Calu3 (cell line): ENCODE data around the gene AP2B1. TPM values are rescaled to one million over a fixed set of nuclear protein-coding genes. Genes with fewer than 3 reads are reported as not detected.

Experiments
- BruUV-seq: library from RNA; stranded (reverse); fragments of 400-500 nt; replicated peaks from 2 replicates; lab custom pipeline; 2021; lab: Mats Ljungman, UMichigan
- CTCF ChIA-PET: fragments of 300-600 bp; sonication (Branson Sonifier 250); formaldehyde crosslinking; loops from one replicate; lab custom pipeline; 2022; ENCODE audit warnings: antibody characterized with exemption; lab: Charles Lee
- DNase-seq: peaks from one replicate; pipeline ENCODE4 v3.0.0; 2022
- H3K27ac Mint-ChIP-seq: one replicate; pipeline ENCODE4 v1.8.0; 2022; ENCODE audit warnings: mixed read lengths; ENCODE audit not compliant: unreplicated experiment
- H3K27me3 Mint-ChIP-seq: one replicate; pipeline ENCODE4 v1.8.0; 2022; ENCODE audit warnings: mixed read lengths; ENCODE audit not compliant: unreplicated experiment
- H3K36me3 Mint-ChIP-seq: one replicate; pipeline ENCODE4 v1.8.0; 2022; ENCODE audit warnings: mild to moderate bottlenecking, moderate library complexity, mixed read lengths; ENCODE audit not compliant: insufficient read depth, unreplicated experiment
- H3K4me1 Mint-ChIP-seq: one replicate; pipeline ENCODE4 v1.8.0; 2022; ENCODE audit warnings: mild to moderate bottlenecking, low read depth, mixed read lengths; ENCODE audit not compliant: unreplicated experiment
- H3K4me3 Mint-ChIP-seq: one replicate; pipeline ENCODE4 v1.8.0; 2022; ENCODE audit warnings: mild to moderate bottlenecking, low read depth, moderate library complexity, mixed read lengths; ENCODE audit not compliant: unreplicated experiment
- H3K9me3 Mint-ChIP-seq: one replicate; pipeline ENCODE4 v1.8.0; 2022; ENCODE audit warnings: low read depth, mixed read lengths; ENCODE audit not compliant: unreplicated experiment
- CTCF ChIP-seq: fragments of 200-600 bp; IDR thresholded peaks from one replicate; pipeline ENCODE4 v1.8.0; 2022; ENCODE audit warnings: antibody characterized with exemption; ENCODE audit not compliant: unreplicated experiment
- intact Hi-C: fragments of 100-400 bp; cut with micrococcal nuclease; formaldehyde crosslinking; loops from one replicate; pipeline ENCODE4 v1.10.0; 2022; ENCODE audit not compliant: unreplicated experiment
- total RNA-seq: library from RNA; stranded (reverse); gene quantifications from 2 replicates; pipeline ENCODE4 v1.2.3, GENCODE V29; 2022

Gene AP2B1
- total RNA-seq, 1 experiment from 2014 or later = 309 TPM

- no peaks in the 10 kb centered on the region for H3K9me3 Mint-ChIP-seq
- intact Hi-C loops = no loop called here
- peak overlapping the region; percentile 86 for H3K27ac Mint-ChIP-seq
- H3K4me1 Mint-ChIP-seq = peaks cover 21% of the 10 kb centered on the region
- DNase-seq = no peak
- TF ChIP-seq CTCF = no peak
- H3K27me3 Mint-ChIP-seq = no peaks in the 10 kb centered on the region
- BruUV-seq = no TSS peak
- no peaks in the 10 kb centered on the region for H3K36me3 Mint-ChIP-seq
- H3K4me3 Mint-ChIP-seq = peak overlapping the region; percentile 70
- CTCF ChIA-PET = interaction anchor here (0.6 to 1.2 kb wide), 3 partner anchors 120 to 207 kb away, joined by 3 to 4 read pairs (median 3); no protein-coding TSS in a partner anchor
These were observed 46.3 kb upstream of the AP2B1 start for GRCh38 chr17:35540589-35541404.

- peak overlapping the region; percentile 70 for H3K4me3 Mint-ChIP-seq
- H3K9me3 Mint-ChIP-seq = no peaks in the 10 kb centered on the region
- H3K36me3 Mint-ChIP-seq = no peaks in the 10 kb centered on the region
- no peak for DNase-seq
- CTCF ChIA-PET = no interaction called here
- H3K4me1 Mint-ChIP-seq = peaks cover 21% of the 10 kb centered on the region
- H3K27ac Mint-ChIP-seq = peak overlapping the region; percentile 86
- TF ChIP-seq CTCF = no peak
- intact Hi-C loops = no loop called here
- BruUV-seq = TSS peak; percentile 69
- peaks cover 5% of the 10 kb centered on the region for H3K27me3 Mint-ChIP-seq
These were observed 45.7 kb upstream of the AP2B1 start for GRCh38 chr17:35541434-35541833.

- H3K4me3 Mint-ChIP-seq = no peak overlapping the region
- TF ChIP-seq CTCF = no peak
- DNase-seq = no peak
- no peaks in the 10 kb centered on the region for H3K36me3 Mint-ChIP-seq
- peaks cover 19% of the 10 kb centered on the region for H3K27me3 Mint-ChIP-seq
- intact Hi-C loops = no loop called here
- no peak overlapping the region for H3K27ac Mint-ChIP-seq
- H3K4me1 Mint-ChIP-seq = peaks cover 21% of the 10 kb centered on the region
- H3K9me3 Mint-ChIP-seq = no peaks in the 10 kb centered on the region
- CTCF ChIA-PET = interaction anchor here (1.6 kb wide), 1 partner anchor 204 kb away, joined by 4 read pairs; no protein-coding TSS in a partner anchor
- no TSS peak for BruUV-seq
These were observed 44.1 kb upstream of the AP2B1 start for GRCh38 chr17:35542990-35543389.

GRCh38 chr17:35543856-35544255 is 43.3 kb upstream of the AP2B1 start:
- TF ChIP-seq CTCF = no peak
- intact Hi-C loops = no loop called here
- Mint-ChIP-seq H3K4me3 (no peak overlapping the region), H3K27ac (no peak overlapping the region), H3K9me3 (no peaks in the 10 kb centered on the region), H3K27me3 (peaks cover 28% of the 10 kb centered on the region), H3K4me1 (peaks cover 20% of the 10 kb centered on the region), H3K36me3 (no peaks in the 10 kb centered on the region)
- peak; percentile 18 for DNase-seq
- CTCF ChIA-PET = interaction anchor here (1.6 kb wide), 1 partner anchor 204 kb away, joined by 4 read pairs; no protein-coding TSS in a partner anchor
- BruUV-seq = no TSS peak
